ENCODE results near the gene WWTR1.

WWTR1 gene

DNA sequence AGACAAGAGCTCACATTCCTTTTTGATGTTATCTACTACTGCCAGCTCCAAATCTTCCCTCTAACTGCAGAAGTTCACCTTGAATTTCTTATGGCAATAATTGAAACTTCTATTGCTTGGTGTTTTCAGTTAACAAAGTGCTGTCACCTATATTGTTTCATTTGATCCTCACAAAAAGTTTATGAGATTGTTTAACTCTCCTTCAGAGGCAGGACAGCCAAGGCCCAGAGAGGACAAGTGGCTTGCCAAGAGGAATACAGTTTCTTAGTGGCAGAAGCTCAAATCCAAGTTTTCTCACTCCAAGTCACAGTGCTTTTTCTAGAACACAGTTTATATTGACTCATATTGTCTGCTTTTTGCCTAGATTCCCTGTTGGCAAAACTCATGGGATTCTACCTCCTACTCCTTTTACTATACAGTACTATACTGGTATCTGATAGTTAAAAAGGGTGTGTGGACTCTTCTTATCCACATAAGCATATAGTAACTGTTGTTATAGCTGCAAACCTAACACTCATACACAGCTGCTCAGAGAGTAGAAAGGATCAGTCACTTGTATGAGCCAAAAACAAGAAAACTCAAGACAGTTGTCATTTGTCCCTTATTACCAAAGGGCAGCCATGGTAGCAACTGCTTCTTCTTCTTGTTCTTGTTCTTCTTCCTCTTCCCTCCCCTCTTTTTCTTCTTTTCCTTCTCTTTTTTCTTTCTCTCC is 167.4 kb downstream of the WWTR1 start:
- DNase-seq = no peak

DNA sequence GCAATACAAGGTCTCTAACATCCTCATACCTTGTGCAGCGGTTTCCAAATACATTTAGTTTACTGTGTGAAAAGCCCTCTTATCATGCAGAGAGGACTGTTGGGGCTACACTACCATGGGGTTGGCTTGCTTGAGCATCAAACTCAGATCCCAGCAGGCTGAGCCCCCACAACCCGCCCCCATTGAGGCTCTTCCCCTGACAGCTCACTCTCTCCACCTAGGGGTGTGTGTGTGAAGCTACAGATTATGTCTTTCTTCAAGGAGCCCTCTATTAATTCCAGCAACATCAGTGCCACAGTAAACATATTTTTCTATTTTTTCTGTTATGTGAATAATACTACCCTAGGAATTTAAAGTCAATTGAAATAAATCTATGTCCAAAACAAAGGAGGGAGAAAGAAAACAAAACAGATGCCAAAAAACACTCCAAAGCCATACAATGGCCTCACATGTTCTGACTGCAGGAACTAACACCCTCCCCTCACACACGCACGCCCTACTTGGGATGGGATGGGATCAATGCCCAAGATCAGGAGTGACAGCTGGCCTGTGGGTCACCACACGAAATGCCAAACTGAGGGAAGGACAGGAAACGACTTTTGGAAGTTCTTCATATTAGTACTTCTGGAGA is 168.7 kb downstream of the WWTR1 start:
- DNase-seq = no peak

DNA sequence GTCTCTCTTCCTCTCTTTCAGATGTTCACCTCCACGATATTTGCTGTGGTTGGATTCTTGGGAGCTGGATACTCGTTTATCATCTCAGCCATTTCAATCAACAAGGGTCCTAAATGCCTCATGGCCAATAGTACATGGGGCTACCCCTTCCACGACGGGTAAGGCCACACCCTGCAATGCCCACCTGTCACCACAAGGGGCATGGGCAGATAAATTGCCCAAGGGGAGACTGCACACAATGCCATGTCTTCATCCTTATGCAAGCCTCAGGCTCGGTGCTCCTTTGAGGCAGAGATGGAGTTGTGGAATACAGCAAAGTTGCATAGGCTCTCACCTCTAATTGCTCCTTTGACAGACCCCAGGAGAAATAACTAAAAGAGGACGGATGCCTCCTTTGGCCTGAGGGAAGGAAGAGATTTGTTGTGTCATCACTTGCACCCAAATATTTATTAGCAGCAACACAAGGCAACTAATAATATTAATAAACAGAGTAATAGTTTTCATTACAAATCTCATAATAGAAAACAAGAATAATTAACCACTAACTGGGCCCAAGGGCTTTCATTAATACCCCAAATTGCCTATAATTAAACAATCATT is 170.1 kb downstream of the WWTR1 start:
- DNase-seq = peak; percentile 62 to 66

DNA sequence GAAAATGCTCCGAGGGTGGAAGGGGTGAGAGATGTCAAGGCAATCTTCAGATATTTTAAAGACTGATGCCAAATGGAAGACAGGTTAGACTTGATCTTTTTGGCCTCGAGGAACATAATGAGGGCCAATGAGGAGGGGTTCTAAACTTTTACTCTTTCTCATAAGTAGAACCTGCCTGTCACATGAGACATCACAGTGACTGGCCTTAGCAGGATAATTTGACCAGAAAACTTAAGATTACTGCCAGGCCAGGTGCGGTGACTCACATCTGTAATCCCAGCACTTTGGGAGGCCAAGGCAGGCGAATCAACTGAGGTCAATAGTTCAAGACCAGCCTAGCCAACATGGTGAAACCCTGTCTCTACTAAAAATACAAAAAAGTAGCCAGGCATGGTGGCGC is 171.1 kb downstream of the WWTR1 start:
- no peak for DNase-seq

DNA sequence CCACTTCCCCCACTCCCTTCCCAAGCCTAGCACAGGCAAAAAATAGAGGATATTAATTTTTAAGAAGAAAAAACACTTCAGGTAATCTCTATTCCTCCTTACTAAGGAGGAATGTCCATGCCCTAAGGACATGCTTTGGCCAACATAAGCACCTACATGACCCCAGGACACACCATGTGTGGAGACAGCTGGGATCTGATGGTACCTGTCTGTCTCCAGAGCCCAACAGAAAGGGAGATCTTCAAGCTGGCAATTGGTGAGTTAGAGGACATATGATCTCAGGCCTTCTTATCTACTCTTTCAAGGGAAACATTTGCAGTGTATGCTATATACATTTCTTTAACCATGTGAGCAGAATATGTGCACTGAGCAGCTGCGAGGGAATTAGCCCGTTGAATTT is 176.3 kb downstream of the WWTR1 start:
- no peak for DNase-seq

DNA sequence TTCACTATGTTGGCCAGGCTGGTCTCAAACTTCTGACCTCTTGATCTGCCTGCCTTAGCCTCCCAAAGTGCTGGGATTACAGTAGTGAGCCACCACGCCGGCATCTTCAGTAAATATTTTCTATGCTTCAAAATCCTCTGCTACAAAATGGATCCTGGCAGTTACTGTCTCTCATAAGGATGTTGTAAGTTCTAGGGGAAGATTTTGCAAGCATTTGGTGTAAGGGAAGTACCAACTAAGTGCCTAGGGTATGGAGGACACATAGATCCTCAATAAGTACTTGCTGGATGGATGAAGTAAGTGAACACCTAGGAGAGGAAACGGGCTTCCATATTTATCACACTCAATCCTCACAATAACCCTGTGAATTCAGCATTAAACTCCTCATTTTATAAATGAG is 176.8 kb downstream of the WWTR1 start:
- no peak for DNase-seq

DNA sequence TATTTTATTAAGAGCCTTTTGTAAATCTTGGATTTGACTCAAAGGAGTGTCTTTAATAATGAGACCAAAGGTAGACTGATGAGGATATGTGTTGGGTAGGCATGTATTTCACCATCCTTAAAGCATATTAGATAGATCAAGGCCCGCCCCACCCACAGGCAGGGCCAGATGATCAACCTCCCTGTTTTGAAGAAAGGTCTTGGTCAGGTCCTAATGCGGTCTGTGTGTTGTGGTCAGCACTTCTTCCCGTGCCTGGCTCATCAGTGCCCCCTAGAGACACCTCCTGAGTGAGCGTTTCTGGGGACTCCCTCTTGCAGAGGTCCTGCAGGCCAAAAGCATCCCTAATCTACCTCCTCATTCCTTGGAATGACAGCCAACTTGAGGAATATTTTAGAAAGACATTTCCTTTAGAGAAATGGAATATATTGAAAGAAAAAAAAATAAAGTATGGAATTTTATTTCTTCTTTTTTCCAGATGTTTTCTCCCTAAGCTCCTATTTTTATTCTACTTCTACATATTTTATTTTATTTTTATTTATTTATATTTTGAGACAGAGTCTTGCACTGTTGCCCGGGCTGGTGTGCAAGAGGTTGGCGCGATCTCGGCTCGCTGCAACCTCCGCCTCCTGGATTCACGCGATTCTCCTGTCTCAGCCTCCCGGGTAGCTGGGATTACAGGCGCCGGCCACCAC is 177.4 kb downstream of the WWTR1 start:
- peak; percentile 60 to 65 for DNase-seq

DNA sequence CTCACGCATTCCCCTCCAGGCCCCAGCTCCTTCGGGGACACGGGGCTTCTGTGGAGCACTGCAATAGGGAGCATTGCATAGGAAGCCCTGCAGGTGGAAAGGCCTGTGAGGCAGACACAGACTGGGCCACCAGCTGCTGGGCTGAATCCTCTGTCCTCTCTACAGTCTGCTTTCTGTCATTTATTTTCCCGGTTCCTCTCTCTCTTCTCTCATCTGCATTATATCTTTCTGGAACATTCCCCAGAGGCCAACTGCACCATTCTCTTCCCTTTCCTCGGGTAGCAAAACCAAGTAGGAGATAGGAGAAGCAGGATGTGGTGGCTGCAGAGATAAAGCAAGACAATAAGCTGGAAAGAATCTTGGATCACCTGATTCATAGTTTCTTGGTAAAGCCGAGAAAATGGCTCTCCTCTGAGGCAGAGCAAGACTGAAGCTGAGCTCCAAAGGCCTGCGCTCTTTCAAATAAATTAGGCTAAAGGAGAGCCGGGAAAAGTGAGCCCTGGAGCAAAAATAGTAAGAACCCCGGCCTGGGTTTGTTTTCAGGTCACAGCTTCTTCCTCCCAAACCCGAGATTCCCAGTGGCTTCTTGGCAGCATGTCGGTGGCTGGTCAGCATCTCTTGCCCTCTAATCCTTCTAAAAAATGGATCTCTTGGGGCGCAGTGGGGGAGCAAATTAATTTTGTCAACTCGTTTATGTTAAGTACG is 178.1 kb downstream of the WWTR1 start:
- no peak for DNase-seq

DNA sequence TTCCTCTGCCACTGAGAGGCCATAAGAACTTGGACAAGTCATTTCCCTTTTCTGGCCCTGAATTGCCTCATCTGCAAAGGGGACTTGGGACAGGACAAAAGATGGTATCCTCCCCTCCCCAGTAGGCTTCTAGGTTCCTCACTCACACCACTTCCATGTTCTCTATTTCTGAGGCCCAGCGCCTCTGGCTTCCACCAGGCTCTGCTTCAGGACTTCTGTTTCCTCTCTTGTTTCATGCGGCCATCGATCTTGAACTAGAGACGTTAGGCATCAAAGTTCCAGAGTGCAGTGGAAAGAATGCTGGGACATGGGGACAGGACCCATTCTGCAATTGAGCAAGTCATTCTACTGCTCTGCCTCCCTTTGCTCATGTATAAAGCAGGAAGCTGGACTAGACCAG is 181.6 kb downstream of the WWTR1 start:
- DNase-seq = no peak

DNA sequence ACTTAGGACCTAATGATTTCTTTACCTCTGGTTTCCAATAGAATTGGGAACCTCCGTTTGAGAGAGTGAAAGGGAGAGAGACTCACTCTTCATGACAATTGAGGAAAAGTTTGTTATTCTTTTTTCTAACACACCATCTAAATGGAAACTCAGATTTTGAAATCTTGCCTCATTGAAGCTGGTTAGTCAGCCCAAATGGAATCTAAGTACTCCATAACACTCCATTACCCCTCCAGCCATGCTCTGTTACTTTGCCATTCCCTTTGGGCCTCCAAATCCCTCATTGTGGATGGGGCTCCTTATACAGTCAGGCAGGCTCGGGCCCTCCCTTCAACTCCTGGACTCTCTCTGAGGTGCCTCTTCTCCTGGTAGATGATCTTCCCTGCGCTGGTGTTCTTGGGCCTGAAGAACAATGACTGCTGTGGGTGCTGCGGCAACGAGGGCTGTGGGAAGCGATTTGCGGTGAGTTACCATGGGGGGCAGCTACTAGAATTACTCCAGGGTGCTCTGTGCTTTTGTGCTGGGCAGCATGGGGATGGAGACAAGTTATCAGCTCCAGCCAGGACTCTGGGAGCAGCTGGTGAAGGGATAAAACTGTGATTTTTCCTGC is 182.3 kb downstream of the WWTR1 start:
- DNase-seq = no peak

DNA sequence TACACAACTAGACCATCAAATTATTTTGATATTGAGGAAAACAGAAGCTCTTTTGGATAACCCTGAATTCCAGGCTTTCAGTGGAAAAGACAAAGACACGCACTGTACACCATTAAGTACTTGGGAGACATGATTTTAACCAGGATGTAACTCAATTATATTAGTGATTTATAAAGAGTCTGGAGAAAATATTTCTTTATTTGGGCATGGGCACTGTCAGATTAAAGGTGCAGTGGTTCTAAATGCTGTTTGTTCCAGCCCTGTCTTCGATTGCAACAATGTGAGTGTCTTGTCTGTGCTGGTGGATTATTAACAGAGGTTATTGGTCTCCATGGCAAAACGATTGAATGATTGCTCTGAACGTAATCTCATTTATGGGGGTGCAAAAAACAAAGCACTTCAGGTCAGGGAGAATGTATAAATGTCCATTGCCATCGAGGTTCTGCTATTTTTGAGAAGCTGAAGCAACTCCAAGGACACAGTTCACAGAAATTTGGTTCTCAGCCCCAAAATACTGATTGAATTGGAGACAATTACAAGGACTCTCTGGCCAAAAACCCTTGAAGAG is 183.5 kb downstream of the WWTR1 start, which contains the start of gene TM4SF4:
TM4SF4 (plus strand) TSS at position 448 of the 568 bp plus-strand sequence. CDS start 181 bp downstream, outside the sequence.
- DNase-seq = no peak

DNA sequence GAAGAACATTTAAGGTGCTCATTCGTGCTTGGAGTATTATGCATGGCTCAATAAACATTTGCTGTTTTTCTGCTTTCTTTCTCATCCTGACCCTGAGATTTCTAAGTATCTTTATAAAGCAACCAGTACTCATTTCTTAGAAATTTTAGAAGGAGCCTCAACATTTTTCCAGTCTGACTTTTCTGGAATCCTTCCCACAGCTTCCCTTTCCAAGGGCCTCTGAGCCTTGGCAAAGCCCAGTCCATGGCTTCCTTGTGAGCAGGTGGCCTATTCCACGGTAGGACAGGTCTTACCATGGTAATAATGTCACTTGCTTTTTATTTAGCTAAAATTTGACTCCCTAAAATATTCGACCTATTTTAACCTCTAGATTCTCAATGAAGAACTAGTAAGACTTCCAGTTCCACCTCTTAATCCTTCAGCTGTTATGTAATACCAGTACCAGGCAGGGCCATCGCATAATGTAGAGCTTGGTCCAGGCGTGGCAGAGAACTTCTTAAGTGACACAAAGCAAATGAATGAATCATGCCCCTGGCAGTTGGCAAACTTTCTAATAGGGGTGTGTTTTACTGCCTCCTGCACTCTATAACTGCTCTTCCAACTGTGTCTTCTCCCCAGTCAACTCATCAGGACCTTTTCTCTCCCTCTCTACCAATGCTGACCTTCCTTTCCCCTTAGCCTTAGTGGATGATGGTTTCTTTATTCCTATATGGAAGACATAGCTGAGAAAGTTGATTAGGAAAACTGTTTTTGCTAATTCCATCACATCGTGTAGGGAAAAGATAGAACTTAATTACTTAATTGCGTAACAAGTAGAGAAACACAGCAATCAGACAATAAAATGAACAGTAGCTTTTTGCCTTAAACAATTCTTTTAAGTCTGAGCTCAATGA is 184.2 kb downstream of the WWTR1 start:
- no peak for DNase-seq

DNA sequence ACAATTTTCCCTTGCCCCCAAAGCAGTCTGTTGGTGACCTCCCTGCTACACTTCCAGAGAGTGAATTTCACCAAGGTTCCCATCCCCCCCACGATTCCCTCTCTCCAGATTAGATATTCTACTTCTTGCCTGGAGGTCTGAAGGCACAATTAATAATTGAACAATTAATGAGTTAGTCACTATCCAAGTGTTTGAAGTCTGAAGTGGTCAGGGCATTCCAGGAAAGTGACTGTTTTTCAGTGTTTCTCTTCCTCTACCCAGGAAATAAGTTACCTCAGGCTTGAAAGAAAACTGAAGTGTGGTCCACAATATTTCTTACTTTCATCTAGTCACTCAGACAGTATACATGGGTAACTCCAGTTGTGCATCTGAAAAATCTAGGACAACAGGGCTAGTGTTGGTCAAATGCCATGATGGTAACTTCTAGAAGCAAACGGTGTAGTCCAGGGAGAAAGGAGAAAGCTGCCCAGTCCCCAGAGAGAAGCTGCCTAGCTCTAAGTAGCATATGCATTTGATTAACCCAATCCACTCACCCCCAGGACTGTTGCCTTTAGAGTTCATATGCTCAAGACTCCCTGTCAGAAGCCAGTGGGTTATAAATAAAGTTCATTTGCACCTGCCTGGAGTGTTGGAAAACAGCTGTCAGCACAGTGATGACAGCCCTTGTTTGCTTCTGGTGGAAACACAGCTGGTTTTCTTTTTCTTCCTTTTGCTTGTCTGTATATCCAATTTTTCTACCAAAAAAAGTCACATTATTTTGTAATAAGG is 185.6 kb downstream of the WWTR1 start:
- no peak for DNase-seq

DNA sequence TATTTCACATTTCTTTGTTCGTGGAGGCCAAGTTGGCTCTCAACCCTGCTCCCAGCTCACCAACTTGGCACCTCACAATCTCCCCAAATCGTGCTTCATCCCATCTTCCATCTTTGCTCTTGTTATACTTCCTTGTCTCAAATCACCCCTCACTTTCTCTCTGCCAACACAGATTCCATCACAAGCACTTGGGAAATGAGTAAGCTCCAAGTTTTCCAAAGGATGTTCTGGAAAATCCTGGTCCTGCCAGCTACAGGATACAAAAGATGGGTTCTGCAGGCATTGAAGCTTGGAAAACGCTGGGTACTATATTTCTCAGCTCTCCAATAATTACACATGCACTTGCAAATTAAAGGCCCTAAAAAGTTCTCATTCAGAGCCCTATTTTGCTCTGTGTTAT is 187.4 kb downstream of the WWTR1 start:
- DNase-seq = no peak

DNA sequence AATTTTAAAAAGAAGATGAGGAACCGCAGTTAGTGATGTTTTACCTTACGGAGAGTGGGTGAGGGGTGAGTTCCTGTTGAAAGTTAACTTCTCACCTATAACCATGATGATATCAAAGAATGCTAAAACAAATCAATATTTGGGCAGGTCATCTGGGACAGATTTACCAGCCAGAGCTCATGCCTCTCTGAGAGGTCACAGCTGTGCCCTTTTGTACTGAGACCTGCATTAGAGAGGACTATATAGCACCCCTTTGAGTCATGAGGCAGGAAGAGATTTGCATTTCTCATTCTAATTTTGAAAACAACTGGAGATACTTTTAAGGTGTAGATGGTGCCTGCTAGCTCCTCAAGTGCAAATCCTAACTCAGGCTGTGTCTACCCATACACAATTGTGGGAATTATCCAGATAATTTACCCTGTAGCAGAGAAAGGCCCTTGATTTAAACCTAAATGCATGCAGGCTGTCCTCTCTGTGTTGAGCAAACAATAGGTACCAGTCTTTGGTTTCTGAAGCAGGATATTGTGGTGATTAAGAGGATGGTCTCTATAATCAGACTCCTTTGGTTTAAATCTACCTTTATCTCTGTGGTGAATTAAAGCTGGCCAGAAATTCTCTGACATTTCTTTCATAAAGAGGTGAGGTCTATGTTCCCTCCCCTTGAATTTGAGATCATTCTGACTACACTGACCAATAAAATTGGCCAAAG is 189.2 kb downstream of the WWTR1 start:
- no peak for DNase-seq

Measured in activated T-cell treated with anti-CD3 and anti-CD28 coated beads, Interleukin-2, amount 50 U/mL, for 48 hours (primary cell).